LNCAP (cell line): Measurements from ENCODE around the gene LAMP5.

Experiments used
- TF ChIP-seq, protein P1 (sequence below): fragments of 450-650 bp; IDR thresholded peaks from 2 replicates; pipeline ENCODE4 v1.5.1; 2017; ENCODE audit warnings: mild to moderate bottlenecking

Gene LAMP5

DNA sequence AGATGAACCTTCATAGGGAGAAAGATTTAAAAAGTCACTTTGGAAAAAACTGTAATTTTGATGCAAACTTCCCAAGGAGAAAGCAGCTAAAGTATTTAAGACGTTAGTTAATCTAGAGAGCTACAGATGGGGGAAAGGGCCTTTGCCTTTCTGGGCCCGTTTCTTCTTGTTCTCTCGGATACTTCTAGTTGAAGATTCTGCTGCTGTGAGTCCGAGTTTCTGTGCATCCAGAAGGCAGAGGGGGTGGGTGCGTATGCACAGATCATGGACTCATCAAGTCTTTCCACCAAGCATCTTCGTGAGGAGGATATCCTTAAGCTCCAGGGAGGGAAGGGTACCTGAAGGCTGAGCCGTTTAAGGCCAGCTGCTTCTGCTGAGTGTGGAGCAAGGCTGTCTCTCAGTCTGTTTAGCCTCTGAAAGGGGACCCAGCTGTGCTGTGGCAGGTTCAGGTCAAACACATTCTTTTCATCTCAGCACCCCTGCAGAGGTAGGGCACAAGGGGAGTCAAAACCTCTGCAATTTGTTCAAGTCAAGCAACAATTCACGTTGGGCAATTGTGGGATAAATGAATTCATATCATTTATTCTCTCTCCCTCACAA lies 4.3 kb downstream of the LAMP5 start:
- TF ChIP-seq, protein P1, sequence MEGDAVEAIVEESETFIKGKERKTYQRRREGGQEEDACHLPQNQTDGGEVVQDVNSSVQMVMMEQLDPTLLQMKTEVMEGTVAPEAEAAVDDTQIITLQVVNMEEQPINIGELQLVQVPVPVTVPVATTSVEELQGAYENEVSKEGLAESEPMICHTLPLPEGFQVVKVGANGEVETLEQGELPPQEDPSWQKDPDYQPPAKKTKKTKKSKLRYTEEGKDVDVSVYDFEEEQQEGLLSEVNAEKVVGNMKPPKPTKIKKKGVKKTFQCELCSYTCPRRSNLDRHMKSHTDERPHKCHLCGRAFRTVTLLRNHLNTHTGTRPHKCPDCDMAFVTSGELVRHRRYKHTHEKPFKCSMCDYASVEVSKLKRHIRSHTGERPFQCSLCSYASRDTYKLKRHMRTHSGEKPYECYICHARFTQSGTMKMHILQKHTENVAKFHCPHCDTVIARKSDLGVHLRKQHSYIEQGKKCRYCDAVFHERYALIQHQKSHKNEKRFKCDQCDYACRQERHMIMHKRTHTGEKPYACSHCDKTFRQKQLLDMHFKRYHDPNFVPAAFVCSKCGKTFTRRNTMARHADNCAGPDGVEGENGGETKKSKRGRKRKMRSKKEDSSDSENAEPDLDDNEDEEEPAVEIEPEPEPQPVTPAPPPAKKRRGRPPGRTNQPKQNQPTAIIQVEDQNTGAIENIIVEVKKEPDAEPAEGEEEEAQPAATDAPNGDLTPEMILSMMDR, result no peak

DNA sequence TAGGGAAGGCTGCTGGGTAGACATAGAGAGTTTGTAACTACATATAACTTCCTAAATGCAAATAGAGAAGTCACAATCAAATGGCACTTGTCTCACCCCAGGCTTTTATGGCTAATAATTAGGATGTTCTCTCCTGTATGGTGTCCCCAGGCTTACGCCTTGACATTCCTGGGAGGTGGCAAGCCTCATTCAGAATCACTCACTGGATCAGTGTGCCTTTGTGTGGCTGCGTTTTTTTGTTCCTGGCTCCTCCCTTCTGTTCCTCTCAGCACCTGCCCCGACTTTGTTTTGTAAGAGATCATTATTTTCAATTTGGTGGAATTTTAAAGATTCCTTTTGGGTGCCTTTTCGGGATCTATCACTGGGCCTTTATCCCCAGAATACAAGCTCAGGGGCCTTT lies 5.7 kb downstream of the LAMP5 start:
- TF ChIP-seq, protein P1, result no peak

DNA sequence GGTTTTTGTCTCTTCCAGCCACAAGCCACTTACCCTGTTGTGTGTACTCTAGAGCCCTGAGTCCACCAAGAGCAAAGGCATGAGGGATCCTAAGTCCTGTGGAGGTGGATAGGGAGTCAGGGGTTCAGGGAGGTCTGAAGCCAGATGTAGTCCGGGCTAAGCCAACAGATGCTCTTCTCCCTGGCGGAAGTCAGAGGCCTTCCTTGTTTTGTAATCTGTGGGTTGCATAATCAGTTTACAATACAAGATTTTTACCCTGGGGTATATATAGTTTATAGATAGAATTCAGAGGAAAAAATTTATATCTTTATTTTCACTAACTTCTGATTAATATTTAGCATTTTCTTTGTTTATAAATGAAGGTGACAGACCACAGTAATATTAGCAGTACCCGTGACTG lies 9.2 kb downstream of the LAMP5 start:
- TF ChIP-seq, protein P1, result no peak

DNA sequence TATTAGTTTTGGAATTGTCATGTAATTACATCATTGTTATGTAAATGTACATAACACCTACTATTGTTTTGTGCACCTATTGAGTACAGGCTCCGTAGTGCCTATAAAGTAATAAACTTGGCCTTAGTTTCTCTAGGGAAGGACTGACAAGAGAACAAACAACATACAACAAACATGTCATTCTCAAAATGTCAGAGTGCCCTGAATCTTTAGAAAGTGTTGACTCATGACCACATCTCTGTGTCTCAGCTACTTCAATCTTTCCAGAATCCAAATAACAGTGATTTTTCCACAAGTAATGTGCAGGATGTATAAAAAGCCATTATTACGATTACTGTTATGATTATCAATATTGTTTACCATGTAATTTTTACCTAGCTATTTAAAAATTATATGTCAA lies 17.2 kb downstream of the LAMP5 start:
- TF ChIP-seq, protein P1, result no peak

DNA sequence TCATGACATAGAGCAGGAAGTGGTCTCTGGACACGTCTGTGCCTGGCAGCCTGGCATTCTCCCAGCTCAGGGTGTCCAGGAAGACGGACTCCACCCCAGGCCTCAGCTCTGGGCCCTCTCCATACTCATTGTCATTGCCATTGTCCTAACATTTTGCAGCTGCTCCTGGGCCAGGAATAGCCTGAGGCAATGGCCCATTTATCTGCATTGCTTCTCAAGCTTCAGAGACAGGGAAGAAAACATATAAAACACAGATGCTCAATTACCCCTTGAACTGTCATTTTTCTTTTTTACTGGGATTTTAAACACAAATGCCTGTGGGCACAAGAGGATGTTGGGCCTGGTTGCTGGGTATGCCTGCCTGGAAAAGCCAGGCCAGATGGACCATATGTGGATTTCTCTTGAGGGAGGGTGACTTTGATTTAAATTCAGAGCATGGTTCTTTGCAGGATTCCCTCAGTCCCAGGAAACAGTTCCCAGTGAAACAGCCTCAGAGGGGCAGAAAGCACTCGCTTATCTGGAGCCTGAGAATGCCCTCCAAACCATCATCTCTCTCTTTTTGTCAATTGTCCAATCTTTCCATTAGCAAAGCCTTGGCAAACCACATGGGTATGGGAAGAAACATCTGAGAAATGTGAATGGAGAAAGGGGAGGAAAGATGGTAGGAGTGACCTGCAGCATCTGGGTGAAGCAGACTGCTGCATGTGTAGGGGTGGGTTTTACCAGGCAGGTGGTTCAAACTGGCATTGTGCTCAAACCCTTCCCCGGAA lies 17.9 kb downstream of the LAMP5 start:
- TF ChIP-seq, protein P1, result no peak

DNA sequence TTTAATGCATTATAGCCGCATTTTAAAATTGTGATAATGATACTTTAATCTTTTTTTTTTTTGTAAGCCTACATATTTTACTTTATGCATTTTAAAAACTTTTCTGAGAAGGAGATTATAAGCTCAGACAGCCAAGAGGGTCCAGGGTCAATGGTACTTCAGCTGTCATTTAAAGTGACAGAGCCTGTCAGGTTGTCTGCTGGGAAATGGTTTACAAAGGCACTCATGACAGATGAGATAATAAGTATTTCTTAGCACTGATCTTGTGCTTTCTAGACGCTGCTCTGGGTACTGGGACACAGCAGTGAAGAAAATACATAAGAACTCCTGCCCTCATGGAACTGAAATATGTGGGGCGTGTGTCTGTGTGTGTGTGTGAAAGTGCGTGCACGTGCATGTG lies 19.6 kb downstream of the LAMP5 start:
- TF ChIP-seq, protein P1, result no peak

DNA sequence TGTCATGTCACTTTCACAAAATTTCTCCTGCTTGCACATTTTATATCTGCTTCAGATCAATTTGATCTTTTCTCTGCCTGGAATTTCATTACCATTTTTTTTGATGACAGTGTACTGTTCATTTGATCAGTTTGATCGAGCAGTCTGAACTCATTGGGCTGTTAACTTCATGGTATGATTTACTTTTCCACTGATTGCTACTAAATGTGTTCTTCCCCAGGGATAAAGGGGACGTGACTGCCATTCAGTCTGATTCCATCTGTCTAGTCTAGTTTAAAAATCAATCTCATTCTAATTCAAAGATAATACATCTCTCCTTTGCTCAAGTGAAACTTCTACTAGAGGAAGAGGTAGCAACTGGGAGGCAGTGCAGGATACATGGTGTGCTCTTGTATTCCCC lies 21.1 kb downstream of the LAMP5 start:
- TF ChIP-seq, protein P1, result no peak
